ENCODE data around the gene SHFL. TPM values are rescaled to one million over a fixed set of nuclear protein-coding genes. Genes with fewer than 3 reads are reported as not detected.
A peak's percentile ranks its signal among the peaks of the same experiment; 100 is the strongest.

The SHFL gene
- total RNA-seq, 2 donors from 2014 or later = 15.1 to 21.3 TPM

GRCh38 chr19:10100163-10100785 is 14.2 kb downstream of the SHFL start:
- intact Hi-C loops (cut with DNase I) = no loop called here

GRCh38 chr19:10102787-10103236 is 16.7 kb downstream of the SHFL start:
- no peak for DNase-seq
- Histone ChIP-seq H3K27ac (no peak overlapping the region), H3K4me1 (peaks cover 5% of the 10 kb centered on the region), H3K27me3 (no peaks in the 10 kb centered on the region), H3K36me3 (peaks cover 3% of the 10 kb centered on the region), H3K9me3 (no peaks in the 10 kb centered on the region), H3K4me3 (no peak overlapping the region), H3K9ac (ENCODE audit: low read depth in 2 of 2, low read length in 2 of 2) (peak overlapping the region in 1 of 2 donors; percentile 27)
- intact Hi-C loops (cut with DNase I) = no loop called here
- no peak for TF ChIP-seq CTCF (IDR thresholded peaks at IDR 0.05)

More at GRCh38 chr19:10100163-10100785, 14.2 kb downstream of the SHFL start:
- H3K4me1 ChIP-seq = no peaks in the 10 kb centered on the region
- no peaks in the 10 kb centered on the region for H3K9me3 ChIP-seq
- no peak overlapping the region for H3K4me3 ChIP-seq
- no peaks in the 10 kb centered on the region for H3K27me3 ChIP-seq
- no peak overlapping the region for H3K27ac ChIP-seq
- peak overlapping the region in 1 of 2 donors; percentile 19 for H3K9ac ChIP-seq (ENCODE audit: low read depth in 2 of 2, low read length in 2 of 2)
- no peak for TF ChIP-seq CTCF (IDR thresholded peaks at IDR 0.05)
- no peak for DNase-seq
- H3K36me3 ChIP-seq = no peaks in the 10 kb centered on the region

GRCh38 chr19:10104130-10104513 is 18.0 kb downstream of the SHFL start:
- Histone ChIP-seq H3K9ac (ENCODE audit: low read depth in 2 of 2, low read length in 2 of 2) (no peak overlapping the region), H3K27ac (no peak overlapping the region), H3K4me3 (no peak overlapping the region), H3K4me1 (peaks cover 5% of the 10 kb centered on the region), H3K27me3 (no peaks in the 10 kb centered on the region), H3K9me3 (no peaks in the 10 kb centered on the region), H3K36me3 (peaks cover 6% of the 10 kb centered on the region)
- DNase-seq = no peak
- intact Hi-C loops (cut with DNase I) = no loop called here
- no peak for TF ChIP-seq CTCF (IDR thresholded peaks at IDR 0.05)

- H3K27me3 ChIP-seq = no peaks in the 10 kb centered on the region
- H3K4me1 ChIP-seq = peaks cover 5% of the 10 kb centered on the region
- H3K36me3 ChIP-seq = peaks cover 12% of the 10 kb centered on the region
- intact Hi-C loops (cut with DNase I) = no loop called here
- H3K27ac ChIP-seq = peak overlapping the region; percentile 55
- H3K9me3 ChIP-seq = no peaks in the 10 kb centered on the region
- H3K4me3 ChIP-seq = no peak overlapping the region
- H3K9ac ChIP-seq (ENCODE audit: low read depth in 2 of 2, low read length in 2 of 2) = peak overlapping the region in 1 of 2 donors; percentile 55
- TF ChIP-seq CTCF (IDR thresholded peaks at IDR 0.05) = no peak
- peak; percentile 34 for DNase-seq
These were observed 18.8 kb downstream of the SHFL start for GRCh38 chr19:10104665-10105508.

- peaks cover 5% of the 10 kb centered on the region for H3K4me1 ChIP-seq
- H3K27ac ChIP-seq = peak overlapping the region; percentile 55
- H3K4me3 ChIP-seq = no peak overlapping the region
- peak overlapping the region; percentile 1 to 51 for H3K9ac ChIP-seq (ENCODE audit: low read depth in 2 of 2, low read length in 2 of 2)
- no peaks in the 10 kb centered on the region for H3K9me3 ChIP-seq
- no peaks in the 10 kb centered on the region for H3K27me3 ChIP-seq
- peak; percentile 20 for DNase-seq
- intact Hi-C loops (cut with DNase I) = no loop called here
- peaks cover 17% of the 10 kb centered on the region for H3K36me3 ChIP-seq
- no peak for TF ChIP-seq CTCF (IDR thresholded peaks at IDR 0.05)
These were observed 19.5 kb downstream of the SHFL start for GRCh38 chr19:10105509-10106099.
